ENCODE results near the gene KMT5C.
A peak's percentile ranks its signal among the peaks of the same experiment; 100 is the strongest.

- TF ChIP-seq, protein P1, sequence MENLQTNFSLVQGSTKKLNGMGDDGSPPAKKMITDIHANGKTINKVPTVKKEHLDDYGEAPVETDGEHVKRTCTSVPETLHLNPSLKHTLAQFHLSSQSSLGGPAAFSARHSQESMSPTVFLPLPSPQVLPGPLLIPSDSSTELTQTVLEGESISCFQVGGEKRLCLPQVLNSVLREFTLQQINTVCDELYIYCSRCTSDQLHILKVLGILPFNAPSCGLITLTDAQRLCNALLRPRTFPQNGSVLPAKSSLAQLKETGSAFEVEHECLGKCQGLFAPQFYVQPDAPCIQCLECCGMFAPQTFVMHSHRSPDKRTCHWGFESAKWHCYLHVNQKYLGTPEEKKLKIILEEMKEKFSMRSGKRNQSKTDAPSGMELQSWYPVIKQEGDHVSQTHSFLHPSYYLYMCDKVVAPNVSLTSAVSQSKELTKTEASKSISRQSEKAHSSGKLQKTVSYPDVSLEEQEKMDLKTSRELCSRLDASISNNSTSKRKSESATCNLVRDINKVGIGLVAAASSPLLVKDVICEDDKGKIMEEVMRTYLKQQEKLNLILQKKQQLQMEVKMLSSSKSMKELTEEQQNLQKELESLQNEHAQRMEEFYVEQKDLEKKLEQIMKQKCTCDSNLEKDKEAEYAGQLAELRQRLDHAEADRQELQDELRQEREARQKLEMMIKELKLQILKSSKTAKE (IDR thresholded peaks at IDR 0.05; ENCODE audit: low read depth, poor library complexity, severe bottlenecking): no peak
- TF ChIP-seq POLR2A (IDR thresholded peaks at IDR 0.05; ENCODE audit: low read depth, low read length): 0 out of 2 replicates have a peak, but pooled peaks have one; percentile 21
These were observed 5.6 kb downstream of the KMT5C start for GRCh38 chr19:55345101-55345817.
